GM18505 (cell line): ENCODE results near the gene SLC6A18.

Experiments used
- ATAC-seq: cut with Tn5 transposase; IDR thresholded peaks from one replicate; pipeline ENCODE4 v1.9.1; 2021; ENCODE audit not compliant: unreplicated experiment
- POLR2A ChIP-seq: IDR thresholded peaks from 4 replicates; pipeline ENCODE4 v1.6.1; 2011; ENCODE audit warnings: borderline replicate concordance; ENCODE audit not compliant: insufficient read depth, insufficient read length; ENCODE audit errors: extremely low read depth

Gene SLC6A18

DNA sequence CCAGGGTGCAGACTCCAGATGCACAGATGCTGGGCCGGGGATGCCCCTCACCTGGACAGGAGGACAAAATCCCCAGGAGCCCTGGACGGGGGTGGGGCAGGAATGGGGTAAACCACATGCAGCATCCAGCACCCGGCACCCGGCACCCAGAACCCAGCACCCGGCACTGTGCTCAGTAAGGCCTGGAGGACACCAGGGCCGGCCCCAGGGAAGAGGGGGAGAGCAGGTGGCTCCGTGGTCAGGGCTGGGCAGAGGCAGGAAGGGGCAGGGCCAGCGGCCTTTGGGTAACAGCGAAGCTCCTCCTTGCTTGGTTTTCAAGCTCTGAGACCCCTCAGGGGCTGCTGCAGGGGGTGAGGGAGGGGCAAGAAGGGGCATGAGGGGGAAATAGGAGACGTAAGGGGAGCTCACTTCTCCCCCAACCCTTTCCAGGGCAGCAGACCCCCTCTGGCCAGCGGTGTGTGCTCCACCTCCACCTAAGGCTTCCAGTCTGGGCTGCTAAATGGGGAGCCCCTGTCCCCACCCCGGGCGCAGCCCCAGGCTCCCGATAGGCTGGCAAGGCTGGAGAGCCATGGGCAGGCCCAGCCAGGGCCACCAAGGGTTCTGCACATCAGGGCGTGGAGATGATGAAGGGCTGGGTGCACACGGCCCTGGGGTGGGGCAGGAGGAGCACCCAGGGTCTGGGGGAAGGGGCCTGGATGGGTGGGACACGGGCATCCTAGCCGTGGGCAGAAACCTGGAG lies 41.6 kb upstream of the SLC6A18 start:
- TF ChIP-seq POLR2A, result no peak
- no peak for ATAC-seq

DNA sequence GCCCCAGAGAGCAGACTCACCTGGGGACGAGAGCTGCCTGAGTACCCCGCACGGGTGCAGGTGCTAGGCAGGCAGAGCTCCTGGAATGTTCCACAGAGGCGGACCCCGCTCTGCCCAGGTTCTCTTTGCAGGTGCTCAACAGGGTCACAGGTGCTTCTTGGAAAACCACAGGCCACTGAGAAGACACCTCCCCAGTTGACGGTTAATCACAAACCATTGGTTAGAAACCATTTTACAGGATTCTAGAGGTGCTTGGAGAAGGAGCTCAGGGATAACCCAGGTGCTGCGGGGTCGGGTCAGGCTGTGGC lies 41.1 kb upstream of the SLC6A18 start:
- no peak for ATAC-seq
- no peak for TF ChIP-seq POLR2A

DNA sequence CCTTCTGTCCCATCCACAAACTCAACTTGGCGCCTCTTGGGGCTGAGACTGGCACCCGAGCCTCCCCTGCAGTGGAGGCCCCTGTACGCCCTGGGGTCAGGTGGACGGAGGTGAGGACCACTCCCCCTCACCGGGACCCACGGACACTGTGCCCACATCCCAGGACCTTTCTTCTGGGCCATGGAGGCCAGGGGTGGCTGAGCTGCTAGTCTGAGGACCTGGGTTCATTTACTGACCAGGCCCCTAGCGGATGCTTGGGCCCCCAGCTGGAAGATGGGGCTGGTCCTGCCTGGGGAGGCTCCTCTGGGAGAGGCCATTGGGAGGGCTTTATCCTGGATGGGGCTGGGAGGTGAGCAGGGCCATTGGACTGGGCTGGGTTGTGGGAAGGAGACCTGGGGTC lies 40.7 kb upstream of the SLC6A18 start:
- no peak for TF ChIP-seq POLR2A
- no peak for ATAC-seq

DNA sequence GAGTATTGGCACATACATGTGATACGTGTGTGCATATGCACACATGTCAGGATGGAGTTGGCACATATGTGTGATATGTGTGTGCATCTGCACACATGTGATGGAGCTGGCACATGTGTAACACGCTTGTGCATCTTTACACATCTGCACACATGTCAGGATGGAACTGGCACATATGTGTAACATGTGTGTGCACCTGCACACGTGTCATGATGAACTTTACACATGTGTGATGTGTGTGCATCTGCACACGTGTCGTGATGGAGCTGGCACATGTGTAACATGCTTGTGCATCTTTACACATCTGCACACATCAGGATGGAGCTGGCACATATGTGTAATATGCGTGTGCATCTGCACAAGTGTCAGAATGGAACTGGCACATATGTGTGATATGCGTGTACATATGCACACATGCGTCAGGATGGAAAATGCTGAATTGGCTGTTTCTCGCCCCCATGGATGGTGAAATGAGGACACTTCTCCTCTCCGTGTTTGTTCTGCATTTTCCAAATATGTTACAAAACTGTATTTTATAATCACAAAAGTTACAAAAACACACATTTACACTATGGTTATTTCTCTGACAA lies 40.0 kb upstream of the SLC6A18 start:
- no peak for TF ChIP-seq POLR2A
- no peak for ATAC-seq

DNA sequence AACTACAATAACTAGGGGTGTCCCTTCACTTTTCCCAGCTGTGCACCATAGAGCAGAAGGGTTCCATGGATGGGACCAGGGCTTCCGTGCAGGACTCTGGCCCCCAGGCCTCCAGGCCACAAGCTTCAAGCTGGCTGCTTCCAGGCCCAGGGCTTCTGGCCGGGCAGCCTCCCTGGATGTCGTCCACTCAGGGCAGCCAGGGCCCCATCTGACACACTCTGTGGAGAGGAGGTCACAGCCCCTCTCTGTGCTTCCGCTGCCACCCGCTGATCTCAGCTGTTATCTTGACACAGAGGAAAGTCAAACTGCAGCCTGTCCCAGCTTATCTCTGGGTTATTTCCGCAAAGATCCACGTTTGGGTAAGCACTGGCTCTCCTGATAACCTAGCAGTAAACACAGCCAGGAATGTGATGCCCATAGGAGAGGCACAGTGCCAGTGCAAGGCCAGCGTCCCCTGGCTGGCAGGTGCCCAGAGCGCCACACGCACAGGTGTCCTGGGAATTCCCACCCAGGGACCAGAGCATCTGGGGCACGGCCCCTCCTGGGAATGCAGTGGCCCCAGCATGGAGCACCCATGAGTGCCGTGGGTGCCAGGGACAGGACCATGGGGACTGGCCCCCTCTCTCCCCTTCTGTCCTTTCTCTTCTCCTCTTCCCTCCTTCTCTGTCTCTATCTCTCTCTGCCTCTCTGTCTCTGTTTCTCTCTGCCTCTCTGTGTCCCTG lies 39.4 kb upstream of the SLC6A18 start:
- no peak for ATAC-seq

DNA sequence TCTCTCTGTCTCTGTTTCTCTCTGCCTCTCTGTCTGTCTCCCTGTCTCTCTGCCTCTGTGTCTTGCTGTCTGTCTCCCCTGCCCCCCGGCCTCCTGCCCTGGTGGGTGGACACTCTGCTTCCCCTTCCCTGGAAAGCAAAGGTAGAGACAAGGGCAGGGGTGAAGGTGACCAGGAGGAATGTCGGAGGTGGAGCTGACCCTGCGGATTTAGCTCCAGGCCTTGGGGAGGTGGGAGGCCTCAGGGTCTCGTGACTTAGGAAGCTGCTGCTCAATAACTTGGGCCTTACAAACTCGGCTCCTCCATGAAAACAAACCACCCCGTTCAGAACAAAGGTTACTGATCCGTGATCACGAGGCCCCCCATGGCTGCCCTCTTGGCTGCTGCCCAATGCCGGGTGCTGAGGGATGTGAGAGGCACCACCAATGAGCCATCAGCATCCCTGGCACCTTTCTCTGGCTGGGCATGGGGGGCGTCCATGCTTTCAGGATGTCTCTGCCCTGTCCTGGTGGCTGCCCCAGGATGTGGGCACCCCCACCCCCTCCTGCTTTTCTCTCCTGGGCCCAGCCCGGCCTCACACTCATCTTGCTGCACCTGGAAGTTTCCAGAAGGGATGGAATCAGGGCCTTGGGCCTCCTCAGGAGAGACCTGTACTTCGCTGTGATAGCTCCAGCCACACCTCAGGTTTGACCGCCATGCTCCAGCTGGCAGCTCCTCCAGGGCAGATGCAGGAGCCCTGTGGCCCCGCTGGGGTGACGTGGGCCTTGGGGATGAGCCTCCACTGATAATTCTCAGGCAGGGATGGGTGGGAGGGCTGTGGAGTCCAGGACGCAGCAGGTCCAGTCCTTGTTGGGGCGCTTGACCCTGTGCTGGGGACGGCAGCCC lies 38.6 kb upstream of the SLC6A18 start:
- ATAC-seq, result no peak
- TF ChIP-seq POLR2A, result no peak

More for the DNA sequence above, 39.4 kb upstream of the SLC6A18 start:
- no peak for TF ChIP-seq POLR2A

DNA sequence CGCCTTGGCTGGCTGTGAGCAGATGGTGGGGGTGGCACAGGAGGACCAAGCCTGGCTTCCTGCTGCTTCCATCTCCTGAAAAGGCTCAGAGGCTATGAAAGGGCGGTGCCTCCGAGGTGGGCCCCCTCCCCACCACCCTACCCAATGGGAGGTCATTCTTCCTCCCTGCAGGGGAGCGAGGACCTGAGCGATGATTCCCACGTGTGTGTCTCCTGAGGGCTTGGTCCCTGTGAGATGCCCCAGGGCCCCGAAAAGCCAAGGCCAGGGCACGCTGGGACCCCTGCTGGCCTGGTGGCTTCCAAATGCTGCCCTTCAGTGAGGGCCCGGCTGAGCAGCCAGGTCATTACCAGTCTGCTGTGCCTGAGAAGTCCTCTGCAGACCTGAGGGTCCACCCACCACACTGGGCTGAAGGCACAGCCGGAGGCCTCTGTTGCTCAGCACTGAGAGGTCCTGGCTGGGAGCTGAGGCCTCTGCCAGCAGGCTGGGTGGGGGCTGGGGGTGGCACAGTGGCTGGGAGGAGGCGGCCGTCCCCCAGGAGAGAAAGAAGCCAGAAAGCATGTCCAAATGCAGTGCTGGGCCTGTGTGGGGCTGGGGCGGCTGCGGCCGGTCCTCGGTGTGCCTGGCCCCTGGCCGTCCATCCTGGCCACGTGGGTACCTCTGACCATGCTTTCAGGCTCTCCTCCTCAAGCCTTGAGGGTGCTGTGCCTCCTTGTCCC lies 37.8 kb upstream of the SLC6A18 start:
- no peak for ATAC-seq
- TF ChIP-seq POLR2A, result no peak

DNA sequence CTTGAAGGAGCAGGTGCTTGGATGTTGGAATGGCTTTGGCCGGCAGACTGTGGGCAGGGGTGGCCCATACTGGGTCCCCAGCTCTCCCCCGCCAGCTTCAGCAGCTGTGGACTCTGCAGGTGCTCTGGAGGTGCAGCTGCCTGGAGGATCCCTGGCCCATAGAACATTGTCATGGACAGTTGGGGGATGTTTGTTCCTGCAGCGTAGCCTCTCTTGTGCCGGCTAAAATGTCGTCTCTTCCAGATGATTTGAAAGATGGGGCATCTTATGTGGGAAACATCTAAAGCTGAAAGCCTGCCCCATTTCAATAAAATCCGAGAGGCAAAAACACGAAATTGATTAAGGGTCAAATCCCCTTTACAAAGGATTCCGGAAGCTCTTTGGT lies 37.2 kb upstream of the SLC6A18 start:
- no peak for TF ChIP-seq POLR2A
- no peak for ATAC-seq

DNA sequence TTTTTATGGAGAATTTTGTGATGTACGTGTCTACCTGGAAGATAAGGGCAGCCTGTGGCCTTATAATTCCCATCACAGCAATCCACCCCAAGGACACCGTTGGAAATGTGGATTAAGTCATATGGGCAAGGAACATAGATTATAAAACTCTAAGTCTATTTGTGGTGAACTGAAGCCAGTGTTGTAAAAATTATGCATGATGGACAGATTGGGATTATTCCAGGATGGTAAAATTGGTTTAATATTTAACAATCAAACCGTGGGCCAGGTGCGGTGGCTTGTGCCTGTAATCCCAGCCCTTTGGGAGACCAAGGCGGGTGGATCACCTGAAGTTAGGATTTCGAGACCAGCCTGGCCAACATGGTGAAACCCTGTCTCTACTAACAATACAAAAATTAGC lies 36.7 kb upstream of the SLC6A18 start:
- TF ChIP-seq POLR2A, result no peak
- no peak for ATAC-seq

DNA sequence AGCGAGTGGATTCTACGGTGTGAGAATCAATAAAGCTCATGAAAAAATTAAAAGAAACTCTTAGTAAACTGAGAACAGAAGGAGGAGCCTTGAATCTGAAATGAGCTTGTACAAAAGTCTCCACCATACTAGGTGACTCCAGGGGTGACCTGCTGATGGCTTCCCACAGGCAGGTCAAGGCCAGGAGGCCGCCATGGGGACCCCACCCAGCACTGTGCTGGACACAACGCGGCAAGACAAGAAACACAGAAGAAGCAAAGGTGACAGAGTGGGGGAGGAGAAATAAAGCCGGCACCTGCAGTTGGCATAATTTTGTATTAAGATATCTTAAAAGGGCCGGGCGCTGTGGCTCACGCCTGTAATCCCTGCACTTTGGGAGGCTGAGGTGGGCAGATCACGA lies 35.9 kb upstream of the SLC6A18 start:
- ATAC-seq, result no peak
- TF ChIP-seq POLR2A, result no peak

DNA sequence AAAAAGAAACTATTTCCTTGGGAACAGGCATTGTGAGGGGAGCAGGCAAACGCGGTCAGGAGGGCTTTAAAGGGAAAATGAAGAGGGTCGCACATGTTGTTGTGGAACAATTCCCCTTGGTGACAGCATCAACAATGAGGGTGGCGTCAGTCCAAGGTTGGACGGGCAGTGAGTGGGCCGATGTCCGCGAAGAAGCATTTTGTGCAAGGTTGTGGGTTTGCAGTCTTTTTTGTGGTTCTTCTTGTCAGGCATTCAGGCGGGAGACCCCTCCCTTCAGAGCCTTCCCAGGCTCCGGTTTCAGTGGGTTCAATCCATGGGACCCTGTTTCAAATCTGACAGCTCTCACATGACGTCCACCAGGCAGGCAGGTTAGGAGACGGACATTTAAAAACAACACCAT lies 34.9 kb upstream of the SLC6A18 start:
- TF ChIP-seq POLR2A, result no peak
- ATAC-seq, result no peak

DNA sequence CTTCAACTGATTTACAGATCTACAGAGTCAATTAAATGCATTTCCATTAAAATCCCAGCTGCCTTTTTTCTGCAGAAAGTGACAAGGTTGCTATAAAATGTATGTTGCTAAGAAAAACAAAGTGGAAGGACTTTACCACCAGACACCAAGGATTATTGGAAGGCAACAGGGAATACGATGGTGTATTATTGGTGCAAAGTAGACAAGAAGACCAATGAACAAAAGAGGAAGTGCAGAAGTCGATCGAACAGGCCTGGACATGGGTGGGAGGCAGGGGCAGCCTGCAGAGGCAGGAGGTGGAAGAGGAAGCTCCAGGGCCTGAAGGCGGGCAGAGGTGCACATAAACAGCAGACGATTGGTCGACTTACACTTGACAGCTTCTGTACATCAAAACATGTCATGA lies 34.3 kb upstream of the SLC6A18 start:
- no peak for ATAC-seq
- no peak for TF ChIP-seq POLR2A
